Smooth muscle cell (in vitro differentiated cells): Measurements from ENCODE around the gene RPGRIP1L. TPM values are rescaled to one million over a fixed set of nuclear protein-coding genes. Genes with fewer than 3 reads are reported as not detected.

ENCODE experiments used
- DNase-seq: peaks from one replicate; lab custom pipeline; 2025; ENCODE audit not compliant: unreplicated experiment; lab: John Stamatoyannopoulos, UW
- H2AFZ ChIP-seq: fragments of 200-600 bp; sonication (generic); 2 replicates; pipeline ENCODE4 v1.6.0; 2016; ENCODE audit warnings: antibody characterized with exemption, low read depth, mild to moderate bottlenecking
- H3F3A ChIP-seq: fragments of 200-600 bp; sonication (generic); 2 replicates; pipeline ENCODE4 v1.6.0; 2017; ENCODE audit warnings: antibody characterized with exemption, low read depth
- H3K27ac ChIP-seq: fragments of 200-600 bp; sonication (generic); 2 replicates; pipeline ENCODE4 v1.5.1; 2016; ENCODE audit warnings: low read depth, mild to moderate bottlenecking
- H3K27me3 ChIP-seq: fragments of 200-600 bp; sonication (generic); 2 replicates; pipeline ENCODE4 v1.6.1; 2016; ENCODE audit warnings: low read depth, mild to moderate bottlenecking
- H3K36me3 ChIP-seq: fragments of 200-600 bp; sonication (generic); 2 replicates; pipeline ENCODE4 v1.5.1; 2016; ENCODE audit warnings: low read depth
- H3K4me1 ChIP-seq: fragments of 200-600 bp; sonication (generic); 2 replicates; pipeline ENCODE4 v1.5.1; 2016; ENCODE audit warnings: low read depth
- H3K4me2 ChIP-seq: fragments of 200-600 bp; sonication (generic); 2 replicates; pipeline ENCODE4 v1.6.0; 2016; ENCODE audit warnings: mild to moderate bottlenecking
- H3K4me3 ChIP-seq: fragments of 200-600 bp; sonication (generic); 2 replicates; pipeline ENCODE4 v1.5.1; 2016; ENCODE audit warnings: mild to moderate bottlenecking
- H3K79me2 ChIP-seq: fragments of 200-600 bp; sonication (generic); 2 replicates; pipeline ENCODE4 v1.6.0; 2016; ENCODE audit warnings: low read depth, mild to moderate bottlenecking
- H3K9ac ChIP-seq: fragments of 200-600 bp; sonication (generic); 2 replicates; pipeline ENCODE4 v1.6.0; 2016; ENCODE audit warnings: low read depth
- H3K9me3 ChIP-seq: fragments of 200-600 bp; sonication (generic); replicated peaks from 2 replicates; pipeline ENCODE4 v1.5.1; 2016; ENCODE audit warnings: low read depth
- H4K20me1 ChIP-seq: fragments of 200-600 bp; sonication (generic); 2 replicates; pipeline ENCODE4 v1.6.0; 2016; ENCODE audit warnings: low read depth
- WGBS: methylation state at CpG from one replicate; pipeline ENCODE4 v1.1.7; 2016; ENCODE audit warnings: low lambda C conversion rate; 5-methylcytosine and 5-hydroxymethylcytosine counted together
- polyA plus RNA-seq: library from polyadenylated mRNA; unstranded; fragments of >200 nt; fragmentation: Nextera tagmentation; extraction: Ambion mirVana; gene quantifications from 2 replicates; pipeline ENCODE4 v1.2.1, GENCODE V29; 2016
- total RNA-seq: library from RNA; depleted of rRNA; stranded (reverse); fragments of >200 nt; gene quantifications from 2 replicates; pipeline ENCODE4 v1.2.3, GENCODE V29; 2014
- TF ChIP-seq, protein P1 (sequence below): fragments of 200-600 bp; sonication (generic); IDR thresholded peaks from 2 replicates; pipeline ENCODE4 v1.5.1; 2017; ENCODE audit warnings: borderline replicate concordance, mild to moderate bottlenecking, antibody characterized with exemption; ENCODE audit not compliant: insufficient read depth, poor library complexity, severe bottlenecking

Gene RPGRIP1L
- total and polyA plus RNA-seq, 2 experiments from 2014 or later = 5.8 to 11.6 TPM

DNA sequence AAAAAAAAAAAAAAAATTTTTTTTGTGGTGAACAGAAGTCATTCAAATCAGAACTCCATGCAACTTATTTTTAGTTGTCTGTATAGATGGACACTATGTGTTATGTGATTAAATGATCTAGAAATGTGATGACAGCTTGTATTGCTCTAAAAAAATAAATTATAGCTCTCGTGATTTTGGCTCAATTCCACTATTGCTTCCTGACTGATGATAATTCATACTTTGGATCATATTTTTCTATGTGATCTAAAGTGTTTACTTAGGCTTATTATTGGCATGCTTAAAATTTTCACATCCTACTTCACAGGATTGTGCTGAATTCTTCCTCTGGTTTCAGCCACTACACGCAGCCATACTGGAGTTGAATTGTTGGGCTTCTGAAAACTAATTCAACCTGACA lies 76.8 kb downstream of the RPGRIP1L start:
- H4K20me1 ChIP-seq = no peaks in the 10 kb centered on the region
- no peaks in the 10 kb centered on the region for H3F3A ChIP-seq
- TF ChIP-seq, protein P1, sequence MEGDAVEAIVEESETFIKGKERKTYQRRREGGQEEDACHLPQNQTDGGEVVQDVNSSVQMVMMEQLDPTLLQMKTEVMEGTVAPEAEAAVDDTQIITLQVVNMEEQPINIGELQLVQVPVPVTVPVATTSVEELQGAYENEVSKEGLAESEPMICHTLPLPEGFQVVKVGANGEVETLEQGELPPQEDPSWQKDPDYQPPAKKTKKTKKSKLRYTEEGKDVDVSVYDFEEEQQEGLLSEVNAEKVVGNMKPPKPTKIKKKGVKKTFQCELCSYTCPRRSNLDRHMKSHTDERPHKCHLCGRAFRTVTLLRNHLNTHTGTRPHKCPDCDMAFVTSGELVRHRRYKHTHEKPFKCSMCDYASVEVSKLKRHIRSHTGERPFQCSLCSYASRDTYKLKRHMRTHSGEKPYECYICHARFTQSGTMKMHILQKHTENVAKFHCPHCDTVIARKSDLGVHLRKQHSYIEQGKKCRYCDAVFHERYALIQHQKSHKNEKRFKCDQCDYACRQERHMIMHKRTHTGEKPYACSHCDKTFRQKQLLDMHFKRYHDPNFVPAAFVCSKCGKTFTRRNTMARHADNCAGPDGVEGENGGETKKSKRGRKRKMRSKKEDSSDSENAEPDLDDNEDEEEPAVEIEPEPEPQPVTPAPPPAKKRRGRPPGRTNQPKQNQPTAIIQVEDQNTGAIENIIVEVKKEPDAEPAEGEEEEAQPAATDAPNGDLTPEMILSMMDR = no peak
- no peak overlapping the region for H3K27ac ChIP-seq
- H3K9ac ChIP-seq = no peak overlapping the region
- H3K4me3 ChIP-seq = no peak overlapping the region
- no peaks in the 10 kb centered on the region for H3K4me1 ChIP-seq
- no peaks in the 10 kb centered on the region for H3K36me3 ChIP-seq
- H3K79me2 ChIP-seq = no peaks in the 10 kb centered on the region
- no peaks in the 10 kb centered on the region for H3K9me3 ChIP-seq
- no peak for DNase-seq
- 99% methylated on average over 2 of the region's 2 CpGs for WGBS
- no peaks in the 10 kb centered on the region for H3K27me3 ChIP-seq
- H3K4me2 ChIP-seq = no peak overlapping the region
- no peak overlapping the region for H2AFZ ChIP-seq

DNA sequence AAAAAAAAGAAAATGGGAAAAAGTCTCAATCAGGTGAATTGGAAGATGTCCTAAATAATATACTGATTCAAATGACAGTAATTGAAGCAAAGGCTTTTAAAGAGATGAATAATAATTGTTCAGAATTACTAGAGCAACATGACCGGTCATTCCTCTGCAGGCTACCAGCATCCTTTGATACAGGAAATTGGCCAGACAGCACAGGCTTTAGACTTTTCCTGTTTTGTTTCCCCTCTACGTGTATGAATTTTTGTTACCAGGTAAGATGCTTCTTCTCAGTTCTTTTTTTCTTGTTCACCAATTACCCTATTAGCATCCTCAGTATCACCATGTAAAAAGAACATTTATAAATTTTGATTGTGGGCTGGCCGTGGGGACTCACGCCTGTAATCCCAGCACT lies 77.5 kb downstream of the RPGRIP1L start:
- Histone ChIP-seq H3K4me2 (no peak overlapping the region), H2AFZ (no peak overlapping the region), H3F3A (no peaks in the 10 kb centered on the region), H3K9ac (no peak overlapping the region), H3K79me2 (no peaks in the 10 kb centered on the region), H3K4me1 (no peaks in the 10 kb centered on the region), H3K27ac (no peak overlapping the region), H3K9me3 (no peaks in the 10 kb centered on the region), H4K20me1 (no peaks in the 10 kb centered on the region), H3K4me3 (no peak overlapping the region), H3K36me3 (no peaks in the 10 kb centered on the region), H3K27me3 (no peaks in the 10 kb centered on the region)
- DNase-seq = no peak
- TF ChIP-seq, protein P1 = no peak
- WGBS = 81% methylated on average over 4 of the region's 4 CpGs

GRCh38 chr16:53625221-53625620 lies 78.4 kb downstream of the RPGRIP1L start:
- no peak overlapping the region for H3K27ac ChIP-seq
- no peaks in the 10 kb centered on the region for H3K27me3 ChIP-seq
- H3K9me3 ChIP-seq = no peaks in the 10 kb centered on the region
- no peaks in the 10 kb centered on the region for H3K36me3 ChIP-seq
- no peak overlapping the region for H2AFZ ChIP-seq
- no peak for DNase-seq
- H3F3A ChIP-seq = no peaks in the 10 kb centered on the region
- no peak overlapping the region for H3K4me2 ChIP-seq
- 100% methylated on average over 9 of the region's 29 CpGs for WGBS
- no peak overlapping the region for H3K9ac ChIP-seq
- no peaks in the 10 kb centered on the region for H3K79me2 ChIP-seq
- no peaks in the 10 kb centered on the region for H4K20me1 ChIP-seq
- TF ChIP-seq, protein P1 = no peak
- H3K4me1 ChIP-seq = no peaks in the 10 kb centered on the region
- no peak overlapping the region for H3K4me3 ChIP-seq

DNA sequence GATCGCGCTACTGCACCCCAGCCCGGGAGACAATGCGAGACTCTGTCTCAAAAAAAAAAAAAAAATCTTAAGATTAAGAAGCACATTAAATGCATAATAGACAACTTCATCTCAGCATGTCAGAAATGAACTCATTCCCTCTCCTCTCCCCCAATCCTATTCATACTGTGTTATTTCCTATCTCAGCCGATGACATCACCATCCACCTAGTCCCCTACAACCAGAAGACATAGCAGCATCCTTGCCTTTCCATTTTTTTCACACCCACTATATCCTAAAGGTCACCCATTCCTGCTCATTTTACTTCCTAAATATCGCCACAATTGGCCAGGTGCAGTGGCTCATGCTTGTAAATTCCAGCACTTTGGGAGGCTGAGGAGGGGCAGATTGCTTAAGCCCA lies 81.3 kb downstream of the RPGRIP1L start:
- no peaks in the 10 kb centered on the region for H3F3A ChIP-seq
- H3K27me3 ChIP-seq = no peaks in the 10 kb centered on the region
- TF ChIP-seq, protein P1 = no peak
- no peak overlapping the region for H3K4me2 ChIP-seq
- H3K79me2 ChIP-seq = no peaks in the 10 kb centered on the region
- no peak overlapping the region for H3K9ac ChIP-seq
- WGBS = 97% methylated on average over 6 of the region's 6 CpGs
- H3K36me3 ChIP-seq = no peaks in the 10 kb centered on the region
- no peaks in the 10 kb centered on the region for H3K4me1 ChIP-seq
- H3K27ac ChIP-seq = no peak overlapping the region
- no peaks in the 10 kb centered on the region for H4K20me1 ChIP-seq
- H2AFZ ChIP-seq = no peak overlapping the region
- no peaks in the 10 kb centered on the region for H3K9me3 ChIP-seq
- DNase-seq = no peak
- H3K4me3 ChIP-seq = no peak overlapping the region
